GM15510 (cell line): ENCODE measurements around the gene ZNF253.

ENCODE experiments used
- POLR2A ChIP-seq: IDR thresholded peaks from 3 replicates; pipeline ENCODE4 v1.6.1; 2011; ENCODE audit warnings: borderline replicate concordance; ENCODE audit not compliant: insufficient read length; ENCODE audit errors: extremely low read depth

The ZNF253 gene

GRCh38 chr19:19877724-19878123, 12.0 kb downstream of the ZNF253 start:
- TF ChIP-seq POLR2A, result no peak

GRCh38 chr19:19884583-19884982, 18.9 kb downstream of the ZNF253 start:
- no peak for TF ChIP-seq POLR2A

DNA sequence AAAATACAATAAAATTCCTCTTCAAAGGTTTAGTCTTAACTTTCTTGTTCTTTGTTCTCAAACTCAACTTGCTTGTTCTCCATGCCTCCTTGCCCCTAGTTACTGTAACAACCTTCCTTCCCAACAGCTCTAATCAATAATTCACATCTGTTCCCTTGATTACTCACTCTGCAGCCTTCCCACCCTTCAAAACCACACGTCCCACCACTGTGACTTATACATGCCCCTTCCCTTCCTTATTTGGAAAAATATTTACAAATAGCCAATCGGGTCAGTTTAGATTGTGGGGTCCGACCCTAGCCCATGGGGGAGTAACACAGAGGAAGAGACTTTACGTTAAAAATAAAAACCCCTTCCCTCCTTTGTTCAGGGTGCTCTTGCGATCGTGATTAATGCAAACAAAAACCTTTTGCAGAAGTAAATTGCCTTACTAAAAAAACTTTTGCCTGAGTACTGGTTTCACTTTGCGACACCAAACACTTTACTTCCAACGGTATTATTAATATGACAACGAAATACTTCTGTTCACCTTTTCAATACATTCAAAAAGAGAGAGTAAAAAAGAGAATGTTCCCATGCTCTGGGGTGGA, 34.6 kb downstream of the ZNF253 start:
- TF ChIP-seq POLR2A, result no peak

- TF ChIP-seq POLR2A, result no peak
Measured at GRCh38 chr19:19900729-19901444, 35.2 kb downstream of the ZNF253 start, which contains the start of gene ZNF93. ZNF93 (plus strand) TSS chr19:19900946; CDS start chr19:19901089, 143 bp downstream.

GRCh38 chr19:19909654-19910053, 44.0 kb downstream of the ZNF253 start:
- TF ChIP-seq POLR2A, result no peak

DNA sequence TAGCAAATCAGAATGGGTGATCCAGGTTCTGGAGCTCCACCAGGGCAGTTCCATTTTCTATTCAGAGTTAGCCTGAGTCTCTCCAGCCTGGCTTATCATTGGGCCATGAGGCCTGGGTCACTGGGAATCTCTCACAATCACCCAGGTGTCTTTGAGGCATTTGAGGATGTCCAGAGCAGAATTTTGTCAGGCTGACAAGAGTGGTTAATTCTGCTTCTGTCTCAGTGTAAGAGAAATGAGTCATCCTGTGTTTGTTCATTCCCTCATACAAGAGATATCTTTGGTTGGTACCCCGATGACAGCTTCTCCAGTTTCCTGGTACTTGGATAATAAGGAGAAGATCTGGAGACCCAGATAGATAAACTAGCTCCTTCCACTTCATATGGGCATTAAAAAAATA, 45.5 kb downstream of the ZNF253 start:
- TF ChIP-seq POLR2A, result no peak

DNA sequence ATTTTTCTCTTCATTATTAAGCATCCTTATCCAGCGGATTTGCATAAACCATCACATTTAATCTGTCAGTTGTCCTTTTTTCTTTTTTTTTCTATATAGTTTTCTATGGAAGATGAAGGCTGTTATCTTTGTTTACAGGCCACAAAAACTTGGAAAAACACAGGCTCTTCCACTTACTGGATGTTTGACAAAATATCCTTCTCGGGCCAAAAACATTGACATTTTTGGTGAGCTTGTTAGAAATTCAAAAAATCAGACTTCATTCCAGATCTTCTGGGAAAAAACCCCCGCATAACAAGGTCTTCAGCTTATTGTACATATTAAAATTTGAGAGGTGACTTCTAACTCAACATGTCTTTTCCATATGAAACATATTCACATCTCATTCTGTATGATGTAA, 48.9 kb downstream of the ZNF253 start:
- TF ChIP-seq POLR2A, result no peak

GRCh38 chr19:19937403-19937802, 71.7 kb downstream of the ZNF253 start:
- TF ChIP-seq POLR2A, result no peak

DNA sequence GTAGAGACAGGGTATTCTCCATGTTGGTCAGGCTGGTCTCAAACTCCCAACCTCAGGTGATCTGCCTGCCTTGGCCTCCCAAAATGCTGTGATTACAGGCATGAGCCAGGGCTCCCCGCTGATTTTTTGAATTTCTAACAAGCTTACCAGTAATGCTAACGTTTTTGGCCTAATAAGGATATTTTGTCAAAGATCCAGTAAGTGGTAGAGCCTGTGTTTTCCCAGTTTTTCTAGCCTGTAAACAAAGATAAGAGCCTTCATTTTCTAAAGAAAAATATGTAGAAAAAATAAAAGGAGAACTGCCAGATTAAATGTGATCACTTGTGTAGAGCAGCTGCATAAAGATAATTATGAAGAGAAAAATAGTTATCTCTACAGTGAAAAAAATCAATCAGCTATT, 72.8 kb downstream of the ZNF253 start:
- no peak for TF ChIP-seq POLR2A

- TF ChIP-seq POLR2A, result no peak
Measured at GRCh38 chr19:19943848-19944582, 78.3 kb downstream of the ZNF253 start.
